Parathyroid adenoma (tissue), 2 donors: ENCODE results near the gene CCL25.
"Not testable (repeated sequence)": the region's sequence is repeated elsewhere in the genome, so short reads cannot be mapped to it uniquely, and the experiment has no call there.

Experiments
- H2AFZ ChIP-seq: fragments of 300-600 bp; sonication (generic); one replicate; pipeline ENCODE4 v1.7.0; 2017; ENCODE audit warnings: antibody characterized with exemption, mild to moderate bottlenecking
- H3K27ac ChIP-seq: fragments of 300-600 bp; sonication (generic); one replicate; pipeline ENCODE4 v1.7.0; 2017
- H3K27me3 ChIP-seq: fragments of 300-600 bp; sonication (generic); one replicate; pipeline ENCODE4 v1.7.0; 2017; ENCODE audit warnings: low read length; ENCODE audit not compliant: control insufficient read depth, insufficient read depth
- H3K36me3 ChIP-seq: fragments of 300-600 bp; sonication (generic); one replicate; pipeline ENCODE4 v1.7.0; 2017; ENCODE audit warnings: low read length; ENCODE audit not compliant: control insufficient read depth, insufficient read depth
- H3K4me1 ChIP-seq: fragments of 300-600 bp; sonication (generic); one replicate; pipeline ENCODE4 v1.7.0; 2017; ENCODE audit warnings: control low read depth
- H3K4me2 ChIP-seq: fragments of 300-600 bp; sonication (generic); one replicate; pipeline ENCODE4 v1.7.0; 2017; ENCODE audit warnings: low read length
- H3K4me3 ChIP-seq: fragments of 300-600 bp; sonication (generic); one replicate; pipeline ENCODE4 v1.7.0; 2017; ENCODE audit warnings: low read depth, low read length
- H3K79me2 ChIP-seq: fragments of 300-600 bp; sonication (generic); one replicate; pipeline ENCODE4 v1.7.0; 2017; ENCODE audit warnings: control low read depth
- H3K9ac ChIP-seq: fragments of 300-600 bp; sonication (generic); one replicate; pipeline ENCODE4 v1.7.0; 2017; ENCODE audit warnings: mild to moderate bottlenecking
- H3K9me3 ChIP-seq: fragments of 300-600 bp; sonication (generic); one replicate; pipeline ENCODE4 v1.7.0; 2017; ENCODE audit warnings: low read length; ENCODE audit not compliant: control insufficient read depth
- CTCF ChIP-seq: fragments of 300-600 bp; sonication (generic); IDR thresholded peaks from one replicate; pipeline ENCODE4 v1.7.0; 2017; ENCODE audit warnings: antibody characterized with exemption, mild to moderate bottlenecking
- donor health status: primary hyperparathyroidism.

The CCL25 gene

GRCh38 chr19:8101311-8101710 lies 48.8 kb downstream of the CCL25 start:
- H3K36me3 ChIP-seq: no peaks in the 10 kb centered on the region
- no peak overlapping the region for H3K4me2 ChIP-seq
- no peak overlapping the region for H2AFZ ChIP-seq
- H3K4me1 ChIP-seq: no peaks in the 10 kb centered on the region
- no peak for TF ChIP-seq CTCF
- no peaks in the 10 kb centered on the region for H3K27me3 ChIP-seq
- no peak overlapping the region for H3K4me3 ChIP-seq
- H3K9ac ChIP-seq: no peak overlapping the region
- no peak overlapping the region for H3K27ac ChIP-seq
- no peaks in the 10 kb centered on the region for H3K79me2 ChIP-seq
- H3K9me3 ChIP-seq: no peaks in the 10 kb centered on the region

GRCh38 chr19:8101910-8102309 lies 49.4 kb downstream of the CCL25 start:
- H3K9me3 ChIP-seq, H3K4me3 ChIP-seq, H3K9ac ChIP-seq, H3K27ac ChIP-seq, H3K4me2 ChIP-seq, H3K4me1 ChIP-seq, H3K79me2 ChIP-seq, H3K27me3 ChIP-seq, H2AFZ ChIP-seq, H3K36me3 ChIP-seq: not testable (repeated sequence)

- Histone ChIP-seq H2AFZ (no peak overlapping the region), H3K4me3 (no peak overlapping the region), H3K4me2 (no peak overlapping the region), H3K27me3 (no peaks in the 10 kb centered on the region), H3K9ac (no peak overlapping the region), H3K4me1 (no peaks in the 10 kb centered on the region), H3K9me3 (no peaks in the 10 kb centered on the region), H3K79me2 (no peaks in the 10 kb centered on the region), H3K27ac (no peak overlapping the region), H3K36me3 (no peaks in the 10 kb centered on the region)
- TF ChIP-seq CTCF: no peak
Observed at GRCh38 chr19:8105471-8105870, 52.9 kb downstream of the CCL25 start.

GRCh38 chr19:8107301-8107903 lies 54.8 kb downstream of the CCL25 start:
- TF ChIP-seq CTCF: no peak
- Histone ChIP-seq H3K4me1 (no peaks in the 10 kb centered on the region), H2AFZ (no peak overlapping the region), H3K4me2 (no peak overlapping the region), H3K36me3 (no peaks in the 10 kb centered on the region), H3K27ac (no peak overlapping the region), H3K9me3 (no peaks in the 10 kb centered on the region), H3K9ac (no peak overlapping the region), H3K79me2 (no peaks in the 10 kb centered on the region), H3K27me3 (no peaks in the 10 kb centered on the region), H3K4me3 (no peak overlapping the region)

- H3K27me3 ChIP-seq: no peaks in the 10 kb centered on the region
- H2AFZ ChIP-seq: no peak overlapping the region
- H3K36me3 ChIP-seq: no peaks in the 10 kb centered on the region
- no peak overlapping the region for H3K27ac ChIP-seq
- no peak overlapping the region for H3K9ac ChIP-seq
- H3K9me3 ChIP-seq: no peaks in the 10 kb centered on the region
- no peak overlapping the region for H3K4me3 ChIP-seq
- H3K4me2 ChIP-seq: no peak overlapping the region
- no peak for TF ChIP-seq CTCF
- no peaks in the 10 kb centered on the region for H3K4me1 ChIP-seq
- no peaks in the 10 kb centered on the region for H3K79me2 ChIP-seq
Observed at GRCh38 chr19:8108560-8109445, 56.2 kb downstream of the CCL25 start.
